K562 (cell line): ENCODE measurements around the gene CDCP2. TPM values are rescaled to one million over a fixed set of nuclear protein-coding genes. Genes with fewer than 3 reads are reported as not detected.

Source experiments
- BRF1 ChIP-seq: IDR thresholded peaks from 3 replicates; pipeline ENCODE4 v1.6.1; 2011; ENCODE audit warnings: borderline replicate concordance, mild to moderate bottlenecking; ENCODE audit not compliant: insufficient read length; ENCODE audit errors: extremely low read depth
- DDX20 ChIP-seq: fragments of 450-650 bp; IDR thresholded peaks from 2 replicates; pipeline ENCODE4 v1.6.1; 2016; ENCODE audit warnings: missing genetic modification characterization, low read depth, mild to moderate bottlenecking, missing compliant biosample characterization, moderate library complexity
- ETV5 ChIP-seq: sonication (generic); formaldehyde crosslinking; IDR thresholded peaks from 2 replicates; pipeline ENCODE4 v1.4.0; 2020; ENCODE audit warnings: low read depth, mild to moderate bottlenecking, missing genetic modification reagents
- HCFC1 ChIP-seq: IDR thresholded peaks from 2 replicates; pipeline ENCODE4 v1.6.1; 2012; ENCODE audit warnings: low read depth, low read length, improper control_type of control experiment
- KAT7 ChIP-seq: sonication (generic); formaldehyde crosslinking; IDR thresholded peaks from 2 replicates; pipeline ENCODE4 v1.8.0; 2022; ENCODE audit warnings: missing genetic modification reagents, mild to moderate bottlenecking, borderline replicate concordance
- POLR2B ChIP-seq: fragments of 450-650 bp; IDR thresholded peaks from 2 replicates; pipeline ENCODE4 v1.6.1; 2018; ENCODE audit warnings: low read depth; ENCODE audit not compliant: partially characterized antibody
- RB1 ChIP-seq: fragments of 450-650 bp; IDR thresholded peaks from 2 replicates; pipeline ENCODE4 v1.6.1; 2017; ENCODE audit warnings: low read depth, mild to moderate bottlenecking
- SMARCB1 ChIP-seq: IDR thresholded peaks from 2 replicates; pipeline ENCODE4 v1.6.1; 2011; ENCODE audit warnings: improper control_type of control experiment, low read depth; ENCODE audit not compliant: insufficient read length
- TEAD1 ChIP-seq, 2 experiments: fragments of 450-650 bp in 1 of 2; sonication (generic) in 1 of 2; formaldehyde crosslinking; IDR thresholded peaks; 2 replicates each; pipeline versions ENCODE4 v1.4.0 to v1.8.0; 2020 to 2022; ENCODE audit warnings: mild to moderate bottlenecking in 2 of 2, missing genetic modification reagents in 1 of 2
- ZC3H8 ChIP-seq: fragments of 450-650 bp; IDR thresholded peaks from 2 replicates; pipeline ENCODE4 v1.6.1; 2017
- ZFX ChIP-seq: sonication (generic); formaldehyde crosslinking; IDR thresholded peaks from 2 replicates; pipeline ENCODE4 v1.8.0; 2022; ENCODE audit warnings: mild to moderate bottlenecking, missing genetic modification reagents, moderate library complexity
- ZNF146 ChIP-seq: IDR thresholded peaks from one replicate; pipeline ENCODE4 v1.6.1; 2018; ENCODE audit warnings: missing compliant biosample characterization; ENCODE audit not compliant: unreplicated experiment
- ZNF561 ChIP-seq: fragments of 450-650 bp; formaldehyde crosslinking; conservative IDR thresholded peaks from 2 replicates; pipeline ENCODE4 v1.4.0; 2020; ENCODE audit warnings: mild to moderate bottlenecking, moderate library complexity
- ZNF695 ChIP-seq: fragments of 450-650 bp; formaldehyde crosslinking; IDR thresholded peaks from 2 replicates; pipeline ENCODE4 v1.4.0; 2020; ENCODE audit warnings: mild to moderate bottlenecking, moderate library complexity
- polyA plus RNA-seq, 8 experiments: library from polyadenylated mRNA; depleted of rRNA in 4 of 8; stranded (reverse) in 5 of 8; unstranded in 3 of 8; fragments of >200 nt; fragmentation: Nextera tagmentation in 2 of 8; fragmentation: Illumina TruSeq in 1 of 8; extraction: Ambion mirVana in 2 of 8; extraction: Trizol in 1 of 8; gene quantifications; 2 replicates each; pipeline versions ENCODE4 v1.2.1 to v1.2.3, GENCODE V29; 2011 to 2014; ENCODE audit warnings: inconsistent platforms in 1 of 8, missing spikeins in 1 of 8
- total RNA-seq, 7 experiments: library from RNA; depleted of rRNA in 6 of 7; stranded (reverse); fragments of >200 nt in 6 of 7; fragmentation: Illumina TruSeq in 2 of 7; extraction: Trizol in 2 of 7; gene quantifications; 2 replicates each; pipeline versions ENCODE4 v1.2.1 to v1.2.3, GENCODE V29; 2011 to 2021; ENCODE audit warnings: low replicate concordance in 1 of 7
- TF ChIP-seq, protein P1 (sequence below), 2 experiments: IDR thresholded peaks in 1 of 2; conservative IDR thresholded peaks in 1 of 2; 2 replicates each; pipeline ENCODE4 v1.6.1; 2016; ENCODE audit warnings: low read depth in 2 of 2, mild to moderate bottlenecking in 1 of 2, missing compliant biosample characterization in 1 of 2, missing genetic modification characterization in 1 of 2, moderate library complexity in 1 of 2
- TF ChIP-seq, protein P2 (sequence below): IDR thresholded peaks from 2 replicates; pipeline ENCODE4 v1.6.1; 2011; ENCODE audit warnings: borderline replicate concordance, low read depth, mild to moderate bottlenecking, moderate library complexity, low read length; ENCODE audit not compliant: insufficient read depth, poor library complexity, severe bottlenecking
- TF ChIP-seq, protein P3 (sequence below): fragments of 450-650 bp; IDR thresholded peaks from 2 replicates; pipeline ENCODE4 v1.7.1; 2018; ENCODE audit warnings: mild to moderate bottlenecking, low read depth; ENCODE audit not compliant: partially characterized antibody

The CDCP2 gene
- total and polyA plus RNA-seq, 9 of the 15 experiments (the other 6 are each of a cell fraction or from before 2014, with no cell fraction given): not detected

DNA sequence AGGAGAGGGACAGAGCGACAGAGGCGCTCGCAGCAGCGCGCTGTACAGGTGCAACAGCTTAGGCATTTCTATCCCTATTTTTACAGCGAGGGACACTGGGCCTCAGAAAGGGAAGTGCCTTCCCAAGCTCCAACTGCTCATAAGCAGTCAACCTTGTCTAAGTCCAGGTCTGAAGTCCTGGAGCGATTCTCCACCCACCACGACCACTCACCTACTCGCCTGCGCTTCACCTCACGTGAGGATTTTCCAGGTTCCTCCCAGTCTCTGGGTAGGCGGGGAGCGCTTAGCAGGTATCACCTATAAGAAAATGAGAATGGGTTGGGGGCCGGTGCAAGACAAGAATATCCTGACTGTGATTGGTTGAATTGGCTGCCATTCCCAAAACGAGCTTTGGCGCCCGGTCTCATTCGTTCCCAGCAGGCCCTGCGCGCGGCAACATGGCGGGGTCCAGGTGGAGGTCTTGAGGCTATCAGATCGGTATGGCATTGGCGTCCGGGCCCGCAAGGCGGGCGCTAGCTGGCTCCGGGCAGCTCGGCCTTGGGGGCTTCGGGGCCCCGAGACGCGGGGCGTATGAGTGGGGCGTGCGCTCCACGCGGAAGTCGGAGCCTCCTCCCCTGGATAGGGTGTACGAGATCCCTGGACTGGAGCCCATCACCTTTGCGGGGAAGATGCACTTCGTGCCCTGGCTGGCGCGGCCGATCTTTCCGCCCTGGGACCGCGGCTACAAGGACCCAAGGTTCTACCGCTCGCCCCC lies 47.1 kb upstream of the CDCP2 start, which contains the start of the genes CYB5RL and MRPL37 (continued):
- TF ChIP-seq, protein P1, sequence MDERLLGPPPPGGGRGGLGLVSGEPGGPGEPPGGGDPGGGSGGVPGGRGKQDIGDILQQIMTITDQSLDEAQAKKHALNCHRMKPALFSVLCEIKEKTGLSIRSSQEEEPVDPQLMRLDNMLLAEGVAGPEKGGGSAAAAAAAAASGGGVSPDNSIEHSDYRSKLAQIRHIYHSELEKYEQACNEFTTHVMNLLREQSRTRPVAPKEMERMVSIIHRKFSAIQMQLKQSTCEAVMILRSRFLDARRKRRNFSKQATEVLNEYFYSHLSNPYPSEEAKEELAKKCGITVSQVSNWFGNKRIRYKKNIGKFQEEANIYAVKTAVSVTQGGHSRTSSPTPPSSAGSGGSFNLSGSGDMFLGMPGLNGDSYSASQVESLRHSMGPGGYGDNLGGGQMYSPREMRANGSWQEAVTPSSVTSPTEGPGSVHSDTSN (CRISPR knock-in tag; IDR thresholded peaks at IDR 0.05; ENCODE audit: low read depth): peak; percentile 98
- TF ChIP-seq, protein P1 (tag; conservative IDR thresholded peaks at IDR 0.05; ENCODE audit: low read depth): peak; percentile 100
- no peak for TF ChIP-seq SMARCB1
- peak; percentile 84 for TF ChIP-seq ZFX (CRISPR knock-in tag)
- peak; percentile 94 for TF ChIP-seq RB1
- TF ChIP-seq, protein P2, sequence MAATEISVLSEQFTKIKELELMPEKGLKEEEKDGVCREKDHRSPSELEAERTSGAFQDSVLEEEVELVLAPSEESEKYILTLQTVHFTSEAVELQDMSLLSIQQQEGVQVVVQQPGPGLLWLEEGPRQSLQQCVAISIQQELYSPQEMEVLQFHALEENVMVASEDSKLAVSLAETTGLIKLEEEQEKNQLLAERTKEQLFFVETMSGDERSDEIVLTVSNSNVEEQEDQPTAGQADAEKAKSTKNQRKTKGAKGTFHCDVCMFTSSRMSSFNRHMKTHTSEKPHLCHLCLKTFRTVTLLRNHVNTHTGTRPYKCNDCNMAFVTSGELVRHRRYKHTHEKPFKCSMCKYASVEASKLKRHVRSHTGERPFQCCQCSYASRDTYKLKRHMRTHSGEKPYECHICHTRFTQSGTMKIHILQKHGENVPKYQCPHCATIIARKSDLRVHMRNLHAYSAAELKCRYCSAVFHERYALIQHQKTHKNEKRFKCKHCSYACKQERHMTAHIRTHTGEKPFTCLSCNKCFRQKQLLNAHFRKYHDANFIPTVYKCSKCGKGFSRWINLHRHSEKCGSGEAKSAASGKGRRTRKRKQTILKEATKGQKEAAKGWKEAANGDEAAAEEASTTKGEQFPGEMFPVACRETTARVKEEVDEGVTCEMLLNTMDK: no peak
- no peak for TF ChIP-seq KAT7
- TF ChIP-seq HCFC1: peak; percentile 65
- TF ChIP-seq POLR2B: peak; percentile 87
- no peak for TF ChIP-seq ZNF146 (CRISPR knock-in tag)
- peak; percentile 73 for TF ChIP-seq ETV5 (CRISPR knock-in tag)
- TF ChIP-seq, protein P3, sequence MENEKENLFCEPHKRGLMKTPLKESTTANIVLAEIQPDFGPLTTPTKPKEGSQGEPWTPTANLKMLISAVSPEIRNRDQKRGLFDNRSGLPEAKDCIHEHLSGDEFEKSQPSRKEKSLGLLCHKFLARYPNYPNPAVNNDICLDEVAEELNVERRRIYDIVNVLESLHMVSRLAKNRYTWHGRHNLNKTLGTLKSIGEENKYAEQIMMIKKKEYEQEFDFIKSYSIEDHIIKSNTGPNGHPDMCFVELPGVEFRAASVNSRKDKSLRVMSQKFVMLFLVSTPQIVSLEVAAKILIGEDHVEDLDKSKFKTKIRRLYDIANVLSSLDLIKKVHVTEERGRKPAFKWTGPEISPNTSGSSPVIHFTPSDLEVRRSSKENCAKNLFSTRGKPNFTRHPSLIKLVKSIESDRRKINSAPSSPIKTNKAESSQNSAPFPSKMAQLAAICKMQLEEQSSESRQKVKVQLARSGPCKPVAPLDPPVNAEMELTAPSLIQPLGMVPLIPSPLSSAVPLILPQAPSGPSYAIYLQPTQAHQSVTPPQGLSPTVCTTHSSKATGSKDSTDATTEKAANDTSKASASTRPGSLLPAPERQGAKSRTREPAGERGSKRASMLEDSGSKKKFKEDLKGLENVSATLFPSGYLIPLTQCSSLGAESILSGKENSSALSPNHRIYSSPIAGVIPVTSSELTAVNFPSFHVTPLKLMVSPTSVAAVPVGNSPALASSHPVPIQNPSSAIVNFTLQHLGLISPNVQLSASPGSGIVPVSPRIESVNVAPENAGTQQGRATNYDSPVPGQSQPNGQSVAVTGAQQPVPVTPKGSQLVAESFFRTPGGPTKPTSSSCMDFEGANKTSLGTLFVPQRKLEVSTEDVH: no peak
- no peak for TF ChIP-seq DDX20
- TF ChIP-seq BRF1: no peak
- TF ChIP-seq ZNF695 (CRISPR knock-in tag): no peak
- TF ChIP-seq TEAD1 (CRISPR knock-in tag; IDR thresholded peaks at IDR 0.05): peak in 1 of 2 experiments; percentile 29; a peak in 1 of 4 replicates
- TF ChIP-seq ZC3H8: no peak
- TF ChIP-seq ZNF561 (CRISPR knock-in tag): no peak
